H1 (cell line): ENCODE results near the gene BAD. TPM values are rescaled to one million over a fixed set of nuclear protein-coding genes. Genes with fewer than 3 reads are reported as not detected.

Experiments used
- CTCF ChIA-PET: fragments of 300-600 bp; sonication (Branson Sonifier 250); formaldehyde crosslinking; loops from one replicate; lab custom pipeline; 2021; ENCODE audit not compliant: partially characterized antibody; lab: Charles Lee
- POLR2A ChIA-PET: fragments of 300-600 bp; sonication (Branson Sonifier 250); formaldehyde crosslinking; loops from one replicate; lab custom pipeline; 2021; ENCODE audit warnings: inconsistent platforms; ENCODE audit not compliant: partially characterized antibody; lab: Charles Lee
- DNase-seq, 2 experiments: peaks; one replicate each; pipeline versions ENCODE4 v3.0.0 to v3.0.0-alpha.2; 2010 to 2022; ENCODE audit warnings: low spot score in 2 of 2, low read depth in 1 of 2, mixed read lengths in 1 of 2
- FAIRE-seq: peaks from 2 replicates; lab custom pipeline; 2011; peaks lifted over from hg19 to GRCh38; lab: Jason Lieb, UNC
- H2AFZ ChIP-seq: 2 replicates; pipeline ENCODE4 v1.8.1; 2012; ENCODE audit warnings: low read length, inconsistent platforms
- H2AK5ac ChIP-seq: 2 replicates; pipeline ENCODE4 v1.6.1; 2013; ENCODE audit warnings: low read depth, low read length
- H2BK120ac ChIP-seq: replicated peaks from 2 replicates; pipeline ENCODE3; 2013; ENCODE audit warnings: low read depth, low read length, inconsistent platforms
- H2BK12ac ChIP-seq: 2 replicates; pipeline ENCODE4 v1.6.1; 2013; ENCODE audit warnings: low read depth, low read length
- H2BK15ac ChIP-seq: 2 replicates; pipeline ENCODE4 v1.6.1; 2013; ENCODE audit warnings: low read length
- H2BK20ac ChIP-seq: 2 replicates; pipeline ENCODE4 v1.6.1; 2013; ENCODE audit warnings: low read length
- H2BK5ac ChIP-seq: 2 replicates; pipeline ENCODE4 v1.6.1; 2013; ENCODE audit warnings: low read depth, low read length
- H3K14ac ChIP-seq: 2 replicates; pipeline ENCODE4 v1.6.1; 2013; ENCODE audit warnings: inconsistent platforms; ENCODE audit not compliant: insufficient read length
- H3K18ac ChIP-seq: 2 replicates; pipeline ENCODE4 v1.6.1; 2013; ENCODE audit warnings: low read length; ENCODE audit errors: extremely low read depth
- H3K23ac ChIP-seq: 2 replicates; pipeline ENCODE4 v1.6.1; 2013; ENCODE audit warnings: inconsistent platforms; ENCODE audit not compliant: insufficient read length
- H3K23me2 ChIP-seq: 2 replicates; pipeline ENCODE4 v1.6.1; 2013; ENCODE audit warnings: low read depth, low read length
- H3K27ac ChIP-seq: 2 replicates; pipeline ENCODE4 v1.6.1; 2011; ENCODE audit warnings: low read depth, low read length, inconsistent platforms
- H3K27me3 ChIP-seq, 4 experiments: replicated peaks in 1 of 4; 1 replicate in 1 of 4; 2 replicates in 3 of 4; pipeline versions ENCODE4 v1.6.1 to v1.8.1; 2011 to 2013; ENCODE audit warnings: low read length in 3 of 4, mild to moderate bottlenecking in 3 of 4, inconsistent platforms in 2 of 4, mixed read lengths in 2 of 4, moderate library complexity in 1 of 4; ENCODE audit not compliant: control insufficient read depth in 3 of 4, insufficient read depth in 3 of 4; ENCODE audit errors: extremely low read depth in 1 of 4
- H3K36me3 ChIP-seq, 4 experiments: 2 replicates each; pipeline versions ENCODE4 v1.6.1 to v1.8.1; 2011 to 2013; ENCODE audit warnings: mild to moderate bottlenecking in 4 of 4, low read length in 3 of 4, moderate library complexity in 2 of 4, control low read depth in 1 of 4, inconsistent platforms in 1 of 4; ENCODE audit not compliant: insufficient read depth in 4 of 4, control insufficient read depth in 2 of 4
- H3K4ac ChIP-seq: replicated peaks from 2 replicates; pipeline ENCODE3; 2013; ENCODE audit warnings: low read length, low read depth, mixed read lengths, inconsistent platforms; ENCODE audit not compliant: insufficient read length
- H3K4me1 ChIP-seq, 4 experiments: replicated peaks in 1 of 4; 1 replicate in 1 of 4; 2 replicates in 3 of 4; pipeline versions ENCODE4 v1.6.1 to v1.8.1; 2011 to 2013; ENCODE audit warnings: low read length in 3 of 4, inconsistent platforms in 2 of 4, mixed read lengths in 1 of 4; ENCODE audit not compliant: insufficient read depth in 4 of 4, control insufficient read depth in 3 of 4
- H3K4me2 ChIP-seq, 2 experiments: 2 replicates each; pipeline versions ENCODE4 v1.6.1 to v1.8.1; 2011 to 2013; ENCODE audit warnings: low read depth in 2 of 2, low read length in 2 of 2, control low read depth in 1 of 2, inconsistent platforms in 1 of 2, mild to moderate bottlenecking in 1 of 2; ENCODE audit not compliant: insufficient read depth in 1 of 2
- H3K4me3 ChIP-seq, 4 experiments: fragments of 200-600, 300-600 bp in 1 of 4; sonication (generic), shearing (Covaris generic), sonication (Bioruptor Twin) in 1 of 4; 2 replicates each; pipeline versions ENCODE4 v1.5.1 to v1.8.1; 2011 to 2016; ENCODE audit warnings: low read length in 4 of 4, low read depth in 3 of 4, control low read depth in 2 of 4, inconsistent platforms in 2 of 4, mild to moderate bottlenecking in 2 of 4, mixed read lengths in 1 of 4, moderate library complexity in 1 of 4; ENCODE audit not compliant: insufficient read depth in 2 of 4; ENCODE audit errors: extremely low read depth in 1 of 4
- H3K56ac ChIP-seq: replicated peaks from 2 replicates; pipeline ENCODE3; 2013; ENCODE audit warnings: low read depth, mild to moderate bottlenecking, mixed read lengths, low read length, inconsistent platforms; ENCODE audit not compliant: insufficient read length
- H3K79me1 ChIP-seq: 2 replicates; pipeline ENCODE4 v1.6.1; 2013; ENCODE audit warnings: low read depth, low read length, control low read depth
- H3K79me2 ChIP-seq, 2 experiments: 2 replicates each; pipeline versions ENCODE4 v1.6.1 to v1.8.1; 2012 to 2013; ENCODE audit warnings: low read length in 2 of 2, mild to moderate bottlenecking in 2 of 2, inconsistent platforms in 1 of 2; ENCODE audit not compliant: insufficient read depth in 2 of 2, control insufficient read depth in 1 of 2
- H3K9ac ChIP-seq, 4 experiments: replicated peaks in 1 of 4; 1 replicate in 1 of 4; 2 replicates in 3 of 4; pipeline versions ENCODE4 v1.6.1 to v1.8.1; 2011 to 2013; ENCODE audit warnings: low read depth in 3 of 4, low read length in 3 of 4, control low read depth in 2 of 4, mild to moderate bottlenecking in 2 of 4, moderate library complexity in 2 of 4, inconsistent platforms in 1 of 4; ENCODE audit errors: extremely low read depth in 1 of 4
- H3K9me3 ChIP-seq, 2 experiments: 2 replicates each; pipeline versions ENCODE4 v1.6.1 to v1.8.1; 2012 to 2013; ENCODE audit warnings: mild to moderate bottlenecking in 2 of 2, moderate library complexity in 2 of 2, control low read depth in 1 of 2, inconsistent platforms in 1 of 2, low read depth in 1 of 2, low read length in 1 of 2, mixed read lengths in 1 of 2; ENCODE audit not compliant: insufficient read depth in 2 of 2
- H4K20me1 ChIP-seq, 2 experiments: replicated peaks in 1 of 2; 2 replicates each; pipeline versions ENCODE3 to v1.8.1; 2011 to 2013; ENCODE audit warnings: inconsistent platforms in 2 of 2, low read length in 2 of 2, mild to moderate bottlenecking in 1 of 2; ENCODE audit not compliant: insufficient read depth in 2 of 2, control insufficient read depth in 1 of 2
- H4K5ac ChIP-seq: 2 replicates; pipeline ENCODE4 v1.6.1; 2013; ENCODE audit warnings: low read length, low read depth, mixed read lengths, inconsistent platforms; ENCODE audit not compliant: insufficient read length
- H4K8ac ChIP-seq: 2 replicates; pipeline ENCODE4 v1.8.0; 2013; ENCODE audit warnings: mild to moderate bottlenecking, moderate library complexity, low read length, inconsistent platforms; ENCODE audit not compliant: insufficient read depth; ENCODE audit errors: extremely low read depth
- H4K91ac ChIP-seq: replicated peaks from 2 replicates; pipeline ENCODE3; 2013; ENCODE audit warnings: low read length, mixed read lengths, inconsistent platforms; ENCODE audit not compliant: insufficient read length
- ATF3 ChIP-seq: IDR thresholded peaks from 2 replicates; pipeline ENCODE4 v1.6.1; 2011; ENCODE audit warnings: low read depth, mild to moderate bottlenecking, low read length; ENCODE audit not compliant: insufficient read depth
- CBX8 ChIP-seq: fragments of 300-800, 300-1000 bp; sonication (generic); IDR thresholded peaks from 2 replicates; pipeline ENCODE4 v1.7.1; 2016; ENCODE audit warnings: low read depth, low read length, borderline replicate concordance
- EGR1 ChIP-seq: IDR thresholded peaks from 2 replicates; pipeline ENCODE4 v1.6.1; 2011; ENCODE audit warnings: low read depth, low read length, borderline replicate concordance
- EZH2 ChIP-seq: fragments of 200-600 bp; sonication (generic); IDR thresholded peaks from 2 replicates; pipeline ENCODE4 v1.7.1; 2012; ENCODE audit warnings: low read depth, mild to moderate bottlenecking, moderate library complexity, low read length, inconsistent platforms; ENCODE audit not compliant: severe bottlenecking
- GTF2F1 ChIP-seq: IDR thresholded peaks from 2 replicates; pipeline ENCODE4 v1.6.1; 2012; ENCODE audit warnings: low read depth, low read length, improper control_type of control experiment, borderline replicate concordance
- JUN ChIP-seq: IDR thresholded peaks from 2 replicates; pipeline ENCODE4 v1.6.1; 2011; ENCODE audit warnings: low read depth, mild to moderate bottlenecking, improper control_type of control experiment, low read length
- NANOG ChIP-seq: IDR thresholded peaks from 2 replicates; pipeline ENCODE4 v1.6.1; 2011; ENCODE audit warnings: low read length, low read depth, mild to moderate bottlenecking, inconsistent platforms; ENCODE audit not compliant: insufficient read depth, poor library complexity, severe bottlenecking
- NRF1 ChIP-seq: IDR thresholded peaks from 2 replicates; pipeline ENCODE4 v1.6.1; 2011; ENCODE audit warnings: mild to moderate bottlenecking, low read depth, low read length, improper control_type of control experiment
- POLR2A ChIP-seq, 2 experiments: IDR thresholded peaks; 1 replicate in 1 of 2; 2 replicates in 1 of 2; pipeline ENCODE4 v1.6.1; 2011; ENCODE audit warnings: low read depth in 2 of 2, low read length in 2 of 2, mild to moderate bottlenecking in 2 of 2; ENCODE audit errors: control extremely low read depth in 1 of 2
- TCF12 ChIP-seq: IDR thresholded peaks from 2 replicates; pipeline ENCODE4 v1.6.1; 2011; ENCODE audit warnings: low read depth, mild to moderate bottlenecking, low read length
- WGBS, 2 experiments: shearing (Covaris generic) in 1 of 2; methylation state at CpG; one replicate each; pipeline versions ENCODE4 v1.1.6 to v1.1.7; 2013 to 2015; ENCODE audit warnings: low lambda C conversion rate in 2 of 2, mixed read lengths in 2 of 2, inconsistent platforms in 1 of 2, low coverage in 1 of 2, missing lambda C conversion rate in 1 of 2; ENCODE audit not compliant: insufficient replicate concordance in 2 of 2, insufficient coverage in 1 of 2, insufficient read length in 1 of 2; ENCODE audit errors: extremely low coverage in 1 of 2, missing lambda C conversion rate in 1 of 2; 5-methylcytosine and 5-hydroxymethylcytosine counted together
- polyA plus RNA-seq, 7 experiments: library from polyadenylated mRNA; depleted of rRNA in 3 of 7; stranded (reverse) in 5 of 7; unstranded in 2 of 7; fragments of >200 nt in 5 of 7; fragments of 200-250 nt in 2 of 7; gene quantifications; 1 replicate in 5 of 7; 2 replicates in 1 of 7; 4 replicates in 1 of 7; pipeline versions ENCODE4 v1.2.1 to v1.2.3, GENCODE V29; 2011 to 2013; ENCODE audit warnings: missing spikeins in 2 of 7, mixed read lengths in 2 of 7
- total RNA-seq: library from RNA; stranded (reverse); fragmentation: NEBNext Ultra II Directional; extraction: Animal tissue kit (Norgen Biotek cat#: 25700); gene quantifications from 2 replicates; pipeline ENCODE4 v1.2.1, GENCODE V29; 2021

Gene BAD
- total and polyA plus RNA-seq, 2 of the 8 experiments (the other 6 are each of a cell fraction or from before 2014, with no cell fraction given): 23.1 to 33.7 TPM

- Histone ChIP-seq H3K23ac (no peak overlapping the region), H4K91ac (peak overlapping the region; percentile 90), H2BK5ac (peak overlapping the region; percentile 88; the same call in 1 of the 2 replicates), H2BK12ac (peak overlapping the region; percentile 99; the same call in 1 of the 2 replicates), H2BK120ac (peak overlapping the region; percentile 81), H3K4ac (peak overlapping the region; percentile 25), H3K4me1 (peaks cover 0 to 47% (median 35%) of the 10 kb centered on the region in 4 experiments; a peak in 6 of 7 replicates), H4K5ac (peak overlapping the region; percentile 11), H3K23me2 (peaks cover 20% of the 10 kb centered on the region), H3K79me2 (peaks cover 6 to 38% of the 10 kb centered on the region in 2 experiments; a peak in 3 of 4 replicates), H2AFZ (no peak overlapping the region), H2AK5ac (peak overlapping the region; percentile 92; the same call in 1 of the 2 replicates), H3K56ac (peak overlapping the region; percentile 48), H3K9ac (peak overlapping the region in 2 of 4 experiments; percentile 38 to 42; a peak in 2 of 7 replicates), H3K36me3 (peaks cover 0 to 8% (median 3%) of the 10 kb centered on the region in 4 experiments; a peak in 5 of 8 replicates), H3K27ac (peak overlapping the region; percentile 70; the same call in 1 of the 2 replicates), H3K9me3 (no peaks in the 10 kb centered on the region), H4K20me1 (peaks cover 6 to 15% of the 10 kb centered on the region in 2 experiments), H3K4me3 (peak overlapping the region in 3 of 4 experiments; percentile 8 to 63 (median 46); a peak in 6 of 8 replicates), H3K4me2 (peak overlapping the region; percentile 73 to 99), H3K79me1 (peaks cover 9% of the 10 kb centered on the region), H2BK20ac (peak overlapping the region; percentile 88), H4K8ac (no peak overlapping the region), H3K18ac (peak overlapping the region; percentile 98), H3K14ac (peak overlapping the region; percentile 16), H2BK15ac (peak overlapping the region; percentile 93), H3K27me3 (no peaks in the 10 kb centered on the region)
- CTCF ChIA-PET: interaction anchor here (0.5 to 10.0 kb wide), 21 partner anchors 12 to 403 kb away, joined by 3 to 102 read pairs (median 5); partner anchors contain the start of genes CATSPERZ, FERMT3, NUDT22 and PRDX5
- FAIRE-seq (no peak), DNase-seq (peak in 1 of 2 experiments; percentile 65)
- 52% methylated on average over 8 of the region's 8 CpGs; no CpG with 5 or more reads in 1 of the 2 experiments for WGBS, 2 experiments
- POLR2A ChIA-PET: interaction anchor here (0.6 to 13.1 kb wide), 20 partner anchors 7 to 271 kb away, joined by 3 to 352 read pairs (median 6); partner anchors contain the start of genes BAD, DNAJC4, ESRRA and FKBP2
- peak; percentile 69; the same call in 1 of the 2 replicates for TF ChIP-seq TCF12
- peak; percentile 52 for TF ChIP-seq NANOG
- no peak for TF ChIP-seq EZH2
- TF ChIP-seq EGR1: no peak
- no peak for TF ChIP-seq JUN
- no peak for TF ChIP-seq NRF1
- TF ChIP-seq CBX8: no peak
- no peak for TF ChIP-seq GTF2F1
- TF ChIP-seq ATF3: no peak
- peak in 1 of 2 experiments; percentile 40; a peak in 2 of 3 replicates for TF ChIP-seq POLR2A (IDR thresholded peaks at IDR 0.05; ENCODE audit: control extremely low read depth in 1 of 2, low read depth in 2 of 2, low read length in 2 of 2)
Measured at GRCh38 chr11:64249563-64250414, 34.7 kb downstream of the BAD start.
